HepG2 (cell line): ENCODE measurements around the gene PRMT7. TPM values are rescaled to one million over a fixed set of nuclear protein-coding genes. Genes with fewer than 3 reads are reported as not detected.

Experiments
- ATAC-seq: fragments of 200-7000 bp; cut with Tn5 transposase; 3 replicates; pipeline ENCODE4 v1.9.1; 2020; ENCODE audit warnings: mild to moderate bottlenecking, moderate library complexity
- BruUV-seq: library from RNA; stranded (reverse); fragments of 400-500 nt; replicated peaks from 2 replicates; lab custom pipeline; 2021; lab: Mats Ljungman, UMichigan
- CTCF ChIA-PET: fragments of 300-600 bp; formaldehyde crosslinking; extraction: SDS; loops from one replicate; lab custom pipeline; 2021; ENCODE audit warnings: low total read pairs, inconsistent platforms, low intra/inter-chr PET ratio; lab: Yijun Ruan, JAX
- POLR2A ChIA-PET: fragments of 350-600 bp; sonication (Branson Sonifier 250); formaldehyde crosslinking; loops from one replicate; lab custom pipeline; 2020; ENCODE audit warnings: antibody characterized with exemption, inconsistent platforms; lab: Yijun Ruan, JAX
- DNase-seq: peaks from one replicate; pipeline ENCODE4 v3.0.0-alpha.2; 2015; ENCODE audit warnings: low spot score
- FAIRE-seq: peaks from 3 replicates; lab custom pipeline; 2011; peaks lifted over from hg19 to GRCh38; lab: Jason Lieb, UNC
- H2AFZ ChIP-seq: one replicate; pipeline ENCODE4 v1.6.1; 2011; ENCODE audit warnings: low read length, inconsistent platforms
- H3K27ac ChIP-seq: fragments of 300-600 bp; 3 replicates; pipeline ENCODE4 v1.8.0; 2011; ENCODE audit warnings: mixed run types, mild to moderate bottlenecking, mixed read lengths, low read length, inconsistent platforms; ENCODE audit not compliant: insufficient read depth; ENCODE audit errors: extremely low read length
- H3K27me3 ChIP-seq, 2 experiments: fragments of 200-600 bp in 1 of 2; 2 replicates in 1 of 2; 3 replicates in 1 of 2; pipeline versions ENCODE4 v1.6.0 to v1.8.0; 2011; ENCODE audit warnings: low read length in 2 of 2, mild to moderate bottlenecking in 2 of 2, moderate library complexity in 2 of 2, inconsistent platforms in 1 of 2; ENCODE audit not compliant: insufficient read depth in 2 of 2, control insufficient read depth in 1 of 2
- H3K36me3 ChIP-seq, 2 experiments: fragments of 200-600 bp in 1 of 2; replicated peaks in 1 of 2; 2 replicates in 1 of 2; 3 replicates in 1 of 2; pipeline versions ENCODE4 v1.5.1 to v1.8.0; 2011; ENCODE audit warnings: low read length in 2 of 2, inconsistent platforms in 1 of 2; ENCODE audit not compliant: insufficient read depth in 2 of 2, control insufficient read depth in 1 of 2
- H3K4me1 ChIP-seq: 2 replicates; pipeline ENCODE4 v1.5.1; 2012; ENCODE audit warnings: low read length, inconsistent platforms; ENCODE audit not compliant: insufficient read depth
- H3K4me2 ChIP-seq: 2 replicates; pipeline ENCODE4 v1.6.0; 2011; ENCODE audit warnings: low read depth, low read length, inconsistent platforms
- H3K4me3 ChIP-seq, 3 experiments: fragments of 200-600 bp in 1 of 3; sonication (generic), shearing (Covaris generic) in 1 of 3; replicated peaks in 1 of 3; 2 replicates each; pipeline ENCODE4 v1.5.1; 2011 to 2016; ENCODE audit warnings: low read length in 3 of 3, inconsistent platforms in 2 of 3, low read depth in 2 of 3, mild to moderate bottlenecking in 2 of 3, control low read depth in 1 of 3, mixed read lengths in 1 of 3; ENCODE audit not compliant: insufficient read depth in 1 of 3
- H3K79me2 ChIP-seq: one replicate; pipeline ENCODE4 v1.6.1; 2011; ENCODE audit warnings: low read length, inconsistent platforms; ENCODE audit not compliant: insufficient read depth
- H3K9ac ChIP-seq: 2 replicates; pipeline ENCODE4 v1.6.0; 2011; ENCODE audit warnings: mild to moderate bottlenecking, low read depth, low read length, inconsistent platforms; ENCODE audit not compliant: insufficient read depth
- H3K9me3 ChIP-seq: 2 replicates; pipeline ENCODE4 v1.5.1; 2012; ENCODE audit warnings: mild to moderate bottlenecking, low read length
- H4K20me1 ChIP-seq: 2 replicates; pipeline ENCODE4 v1.6.0; 2011; ENCODE audit warnings: inconsistent platforms, mild to moderate bottlenecking, low read length, moderate library complexity; ENCODE audit not compliant: insufficient read depth
- ARID2 ChIP-seq: sonication (generic); formaldehyde crosslinking; IDR thresholded peaks from 2 replicates; pipeline ENCODE4 v1.8.1; 2022; ENCODE audit warnings: mild to moderate bottlenecking, missing genetic modification reagents, borderline replicate concordance
- ELF1 ChIP-seq: sonication (generic); formaldehyde crosslinking; IDR thresholded peaks from 2 replicates; pipeline ENCODE4 v1.4.0; 2020; ENCODE audit warnings: missing genetic modification reagents
- EP300 ChIP-seq, 3 experiments: sonication (generic) in 1 of 3; formaldehyde crosslinking in 1 of 3; IDR thresholded peaks; 2 replicates each; pipeline versions ENCODE4 v1.5.1 to v1.6.1; 2011 to 2020; ENCODE audit warnings: low read depth in 2 of 3, low read length in 2 of 3, borderline replicate concordance in 1 of 3, improper control_type of control experiment in 1 of 3, mild to moderate bottlenecking in 1 of 3, missing genetic modification reagents in 1 of 3, moderate library complexity in 1 of 3
- HNRNPUL1 ChIP-seq: fragments of 200-400 bp; formaldehyde crosslinking; IDR thresholded peaks from 2 replicates; pipeline ENCODE4 v1.6.1; 2017; ENCODE audit warnings: low read depth, mild to moderate bottlenecking, low read length, moderate library complexity
- MED1 ChIP-seq: sonication (generic); formaldehyde crosslinking; IDR thresholded peaks from 2 replicates; pipeline ENCODE4 v1.4.0; 2020; ENCODE audit warnings: missing genetic modification reagents
- NBN ChIP-seq: fragments of 450-650 bp; conservative IDR thresholded peaks from 2 replicates; pipeline ENCODE4 v1.6.1; 2017
- PRPF4 ChIP-seq: fragments of 200-400 bp; formaldehyde crosslinking; IDR thresholded peaks from 2 replicates; pipeline ENCODE4 v1.6.1; 2016; ENCODE audit warnings: low read length, low read depth; ENCODE audit not compliant: poor library complexity, severe bottlenecking
- ZEB1 ChIP-seq: IDR thresholded peaks from 2 replicates; pipeline ENCODE4 v1.6.1; 2012; ENCODE audit warnings: mild to moderate bottlenecking, low read depth, inconsistent platforms; ENCODE audit not compliant: insufficient replicate concordance
- ZNF224 ChIP-seq: sonication (generic); formaldehyde crosslinking; IDR thresholded peaks from 2 replicates; pipeline ENCODE4 v1.5.0; 2020; ENCODE audit warnings: mild to moderate bottlenecking, missing genetic modification reagents
- WGBS: methylation state at CpG from one replicate; pipeline ENCODE4 v1.1.6; 2017; ENCODE audit warnings: low lambda C conversion rate; 5-methylcytosine and 5-hydroxymethylcytosine counted together
- in situ Hi-C: cut with HindIII; loops from 2 replicates; pipeline ENCODE4 v1.10.0; 2017; ENCODE audit warnings: low pct_unique_long_range_greater_than_20kb; ENCODE audit not compliant: extremely low pct_ligation_motif_present
- intact Hi-C: fragments of 100-400 bp; cut with micrococcal nuclease; formaldehyde crosslinking; loops from one replicate; pipeline ENCODE4 v1.10.0; 2022; ENCODE audit not compliant: unreplicated experiment
- polyA plus RNA-seq, 8 experiments: library from polyadenylated mRNA; depleted of rRNA in 3 of 8; stranded (reverse) in 7 of 8; unstranded in 1 of 8; fragments of >200 nt; fragmentation: Illumina TruSeq in 4 of 8; extraction: Trizol in 4 of 8; gene quantifications; 2 replicates each; pipeline versions ENCODE4 v1.2.1 to v1.2.3, GENCODE V29; 2011 to 2016; ENCODE audit warnings: low read depth in 4 of 8, missing spikeins in 1 of 8, mixed read lengths in 1 of 8; ENCODE audit not compliant: insufficient read depth in 1 of 8
- total RNA-seq, 5 experiments: library from RNA; depleted of rRNA; stranded (reverse); fragments of >200 nt; fragmentation: Illumina TruSeq; extraction: Trizol; gene quantifications; 2 replicates each; pipeline ENCODE4 v1.2.3, GENCODE V29; 2016; ENCODE audit warnings: low read depth in 1 of 5
- TF ChIP-seq, protein P1 (sequence below), 2 experiments: sonication (generic) in 1 of 2; formaldehyde crosslinking in 1 of 2; IDR thresholded peaks; 2 replicates each; pipeline versions ENCODE4 v1.4.0 to v1.6.1; 2016 to 2020; ENCODE audit warnings: borderline replicate concordance in 1 of 2, low read depth in 1 of 2, mild to moderate bottlenecking in 1 of 2, missing genetic modification reagents in 1 of 2
- TF ChIP-seq, protein P2 (sequence below): sonication (generic); formaldehyde crosslinking; IDR thresholded peaks from 2 replicates; pipeline ENCODE4 v1.4.0; 2020; ENCODE audit warnings: mild to moderate bottlenecking, missing genetic modification reagents

The PRMT7 gene
- total and polyA plus RNA-seq, 2 of the 13 experiments (the other 11 are each of a cell fraction or from before 2014, with no cell fraction given): 47.5 to 55.0 TPM

DNA sequence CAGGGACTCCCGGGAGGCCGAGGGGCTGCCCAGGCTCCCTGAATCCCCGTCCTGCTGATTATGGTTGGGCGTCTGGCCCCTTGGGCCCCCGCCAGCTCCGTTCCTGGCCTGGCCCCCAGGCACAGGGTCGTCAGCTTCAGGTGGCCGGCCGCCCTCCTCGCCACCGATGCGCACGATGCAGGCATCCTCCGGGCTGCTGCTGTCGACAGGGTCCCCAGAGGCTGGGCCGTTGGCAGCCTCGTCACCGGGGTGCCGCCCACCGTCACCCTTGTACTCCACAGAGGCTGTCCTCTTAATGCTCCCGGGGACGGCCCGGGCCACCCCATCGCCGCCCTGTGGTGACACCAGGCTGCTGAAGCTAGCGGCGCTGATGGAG lies 60.4 kb downstream of the PRMT7 start (continued):
- TF ChIP-seq, protein P1, sequence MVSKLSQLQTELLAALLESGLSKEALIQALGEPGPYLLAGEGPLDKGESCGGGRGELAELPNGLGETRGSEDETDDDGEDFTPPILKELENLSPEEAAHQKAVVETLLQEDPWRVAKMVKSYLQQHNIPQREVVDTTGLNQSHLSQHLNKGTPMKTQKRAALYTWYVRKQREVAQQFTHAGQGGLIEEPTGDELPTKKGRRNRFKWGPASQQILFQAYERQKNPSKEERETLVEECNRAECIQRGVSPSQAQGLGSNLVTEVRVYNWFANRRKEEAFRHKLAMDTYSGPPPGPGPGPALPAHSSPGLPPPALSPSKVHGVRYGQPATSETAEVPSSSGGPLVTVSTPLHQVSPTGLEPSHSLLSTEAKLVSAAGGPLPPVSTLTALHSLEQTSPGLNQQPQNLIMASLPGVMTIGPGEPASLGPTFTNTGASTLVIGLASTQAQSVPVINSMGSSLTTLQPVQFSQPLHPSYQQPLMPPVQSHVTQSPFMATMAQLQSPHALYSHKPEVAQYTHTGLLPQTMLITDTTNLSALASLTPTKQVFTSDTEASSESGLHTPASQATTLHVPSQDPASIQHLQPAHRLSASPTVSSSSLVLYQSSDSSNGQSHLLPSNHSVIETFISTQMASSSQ (IDR thresholded peaks at IDR 0.05; ENCODE audit: low read depth): no peak
- TF ChIP-seq, protein P1 (CRISPR knock-in tag; IDR thresholded peaks at IDR 0.05; ENCODE audit: borderline replicate concordance): no peak
- no peak for TF ChIP-seq HNRNPUL1
- TF ChIP-seq ARID2 (CRISPR knock-in tag): no peak
- TF ChIP-seq ZEB1: no peak
- TF ChIP-seq EP300 (IDR thresholded peaks at IDR 0.05; ENCODE audit: low read depth in 2 of 2, low read length in 2 of 2): no peak
- no peak for TF ChIP-seq EP300 (CRISPR knock-in tag; IDR thresholded peaks at IDR 0.05; ENCODE audit: borderline replicate concordance)
- TF ChIP-seq PRPF4: no peak

DNA sequence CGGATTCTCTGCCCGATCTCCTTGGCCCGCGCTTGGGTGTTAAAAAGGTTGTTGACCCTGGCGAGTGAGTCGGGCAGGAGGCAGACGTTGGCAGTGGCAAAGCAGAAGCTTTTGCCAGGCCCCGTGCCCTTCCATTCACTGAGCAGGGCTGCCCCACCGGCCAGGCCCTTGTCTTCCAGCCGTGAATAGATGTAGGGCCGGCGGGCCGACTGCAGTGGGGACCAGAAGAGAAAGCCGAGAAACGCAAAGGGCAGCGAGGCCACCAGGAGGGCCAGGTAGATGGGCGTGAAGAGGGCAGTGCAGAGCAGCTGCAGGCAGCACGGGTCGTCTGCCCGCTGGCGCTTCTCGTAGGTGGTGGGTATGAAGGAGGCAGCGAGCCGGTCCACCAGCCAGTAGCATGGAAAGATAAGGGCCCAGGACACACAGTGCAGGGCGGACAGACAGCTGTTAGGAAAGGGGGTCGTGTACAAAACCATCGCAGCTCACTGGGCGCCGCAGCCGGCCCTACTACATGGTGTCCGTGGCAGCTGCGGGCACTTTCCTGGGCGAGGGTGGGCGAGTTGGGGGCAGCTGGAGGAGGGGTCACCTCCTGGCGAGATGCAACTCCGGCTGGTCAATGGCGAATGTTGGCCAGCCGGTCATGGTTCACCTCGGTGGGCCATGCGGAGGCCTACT lies 61.0 kb downstream of the PRMT7 start:
- no peak overlapping the region for H3K4me3 ChIP-seq
- no peak overlapping the region for H3K4me2 ChIP-seq
- no peaks in the 10 kb centered on the region for H3K79me2 ChIP-seq
- H3K9ac ChIP-seq: no peak overlapping the region
- in situ Hi-C loops (no loop called here), intact Hi-C loops (no loop called here)
- H3K9me3 ChIP-seq: no peaks in the 10 kb centered on the region
- peaks cover 11% of the 10 kb centered on the region for H3K4me1 ChIP-seq
- DNase-seq (no peak), ATAC-seq (no peak), FAIRE-seq (no peak)
- WGBS: 59% methylated on average over 37 of the region's 40 CpGs
- POLR2A ChIA-PET: no interaction called here
- no peak overlapping the region for H2AFZ ChIP-seq
- H4K20me1 ChIP-seq: no peaks in the 10 kb centered on the region
- CTCF ChIA-PET: no interaction called here
- no peaks in the 10 kb centered on the region for H3K36me3 ChIP-seq
- H3K27me3 ChIP-seq: peaks cover 6 to 73% of the 10 kb centered on the region in 2 experiments; a peak in 4 of 5 replicates
- BruUV-seq: no TSS peak
- H3K27ac ChIP-seq: no peak overlapping the region
- TF ChIP-seq, protein P2, sequence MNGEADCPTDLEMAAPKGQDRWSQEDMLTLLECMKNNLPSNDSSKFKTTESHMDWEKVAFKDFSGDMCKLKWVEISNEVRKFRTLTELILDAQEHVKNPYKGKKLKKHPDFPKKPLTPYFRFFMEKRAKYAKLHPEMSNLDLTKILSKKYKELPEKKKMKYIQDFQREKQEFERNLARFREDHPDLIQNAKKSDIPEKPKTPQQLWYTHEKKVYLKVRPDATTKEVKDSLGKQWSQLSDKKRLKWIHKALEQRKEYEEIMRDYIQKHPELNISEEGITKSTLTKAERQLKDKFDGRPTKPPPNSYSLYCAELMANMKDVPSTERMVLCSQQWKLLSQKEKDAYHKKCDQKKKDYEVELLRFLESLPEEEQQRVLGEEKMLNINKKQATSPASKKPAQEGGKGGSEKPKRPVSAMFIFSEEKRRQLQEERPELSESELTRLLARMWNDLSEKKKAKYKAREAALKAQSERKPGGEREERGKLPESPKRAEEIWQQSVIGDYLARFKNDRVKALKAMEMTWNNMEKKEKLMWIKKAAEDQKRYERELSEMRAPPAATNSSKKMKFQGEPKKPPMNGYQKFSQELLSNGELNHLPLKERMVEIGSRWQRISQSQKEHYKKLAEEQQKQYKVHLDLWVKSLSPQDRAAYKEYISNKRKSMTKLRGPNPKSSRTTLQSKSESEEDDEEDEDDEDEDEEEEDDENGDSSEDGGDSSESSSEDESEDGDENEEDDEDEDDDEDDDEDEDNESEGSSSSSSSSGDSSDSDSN (CRISPR knock-in tag): no peak
- no peak for TF ChIP-seq MED1 (CRISPR knock-in tag)
- TF ChIP-seq ZNF224 (CRISPR knock-in tag): no peak
- no peak for TF ChIP-seq NBN
- TF ChIP-seq ELF1 (CRISPR knock-in tag): no peak
